GM18526 (cell line): ENCODE data around the gene ZNF860.

ENCODE experiments used
- POLR2A ChIP-seq: IDR thresholded peaks from 3 replicates; pipeline ENCODE4 v1.6.1; 2011; ENCODE audit not compliant: insufficient read length; ENCODE audit errors: extremely low read depth

ZNF860 gene

DNA sequence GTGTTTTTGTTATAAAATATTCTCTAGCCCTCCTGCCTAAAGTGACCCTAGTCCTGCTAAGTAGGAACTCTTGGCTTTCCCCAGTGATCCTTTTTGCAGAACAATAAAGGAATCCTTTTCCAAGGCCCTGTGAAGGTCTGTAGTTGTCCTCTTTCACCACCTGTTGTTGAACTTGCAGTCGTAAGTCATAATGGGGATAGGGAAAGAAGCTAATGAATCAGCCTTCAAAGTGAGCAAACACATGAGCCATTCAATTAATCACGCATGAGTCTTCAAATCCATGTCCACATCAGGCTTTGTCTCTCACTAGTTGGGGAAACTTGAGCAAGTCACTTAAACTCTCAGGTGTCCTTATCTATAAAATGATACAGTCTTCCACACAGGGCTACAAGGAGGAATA is 27.6 kb downstream of the ZNF860 start:
- TF ChIP-seq POLR2A = no peak

DNA sequence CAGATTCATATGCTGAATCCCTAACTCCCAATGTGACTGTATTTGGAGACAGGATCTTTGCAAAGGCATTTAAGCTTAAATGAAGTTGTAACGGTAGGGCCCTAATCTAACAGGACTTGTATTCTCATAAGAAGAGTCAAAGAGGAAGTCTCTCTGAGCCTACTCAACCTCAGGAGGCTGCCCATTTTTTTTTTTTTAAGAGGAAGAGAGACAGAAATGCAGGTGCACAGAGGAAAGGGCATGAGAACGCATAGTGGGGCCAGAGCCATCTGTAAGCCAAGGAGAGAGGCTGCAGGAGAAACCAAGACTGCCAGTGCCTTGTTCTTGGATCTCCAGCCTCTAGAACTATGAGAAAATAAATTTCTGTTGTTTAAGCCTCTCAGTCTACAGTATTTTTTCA is 28.4 kb downstream of the ZNF860 start:
- no peak for TF ChIP-seq POLR2A

DNA sequence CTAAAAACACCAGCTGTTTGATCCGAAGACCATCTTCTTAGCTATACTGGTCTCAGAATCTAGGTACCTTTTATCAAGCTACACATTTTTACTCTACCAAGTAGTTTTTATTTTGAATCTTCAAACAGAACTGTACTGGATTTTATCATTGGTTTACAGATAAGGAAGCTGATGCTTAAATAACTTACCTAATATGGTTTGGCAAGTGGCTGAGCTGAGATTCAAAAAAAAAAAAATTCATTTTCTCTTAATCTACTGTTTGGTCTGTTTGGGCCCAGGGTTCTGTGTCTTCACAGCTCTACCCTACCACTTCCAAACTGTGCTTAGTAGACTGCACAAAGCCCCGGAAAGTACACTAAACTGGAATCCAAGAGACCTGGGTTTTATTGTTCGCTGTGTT is 35.7 kb downstream of the ZNF860 start:
- no peak for TF ChIP-seq POLR2A

DNA sequence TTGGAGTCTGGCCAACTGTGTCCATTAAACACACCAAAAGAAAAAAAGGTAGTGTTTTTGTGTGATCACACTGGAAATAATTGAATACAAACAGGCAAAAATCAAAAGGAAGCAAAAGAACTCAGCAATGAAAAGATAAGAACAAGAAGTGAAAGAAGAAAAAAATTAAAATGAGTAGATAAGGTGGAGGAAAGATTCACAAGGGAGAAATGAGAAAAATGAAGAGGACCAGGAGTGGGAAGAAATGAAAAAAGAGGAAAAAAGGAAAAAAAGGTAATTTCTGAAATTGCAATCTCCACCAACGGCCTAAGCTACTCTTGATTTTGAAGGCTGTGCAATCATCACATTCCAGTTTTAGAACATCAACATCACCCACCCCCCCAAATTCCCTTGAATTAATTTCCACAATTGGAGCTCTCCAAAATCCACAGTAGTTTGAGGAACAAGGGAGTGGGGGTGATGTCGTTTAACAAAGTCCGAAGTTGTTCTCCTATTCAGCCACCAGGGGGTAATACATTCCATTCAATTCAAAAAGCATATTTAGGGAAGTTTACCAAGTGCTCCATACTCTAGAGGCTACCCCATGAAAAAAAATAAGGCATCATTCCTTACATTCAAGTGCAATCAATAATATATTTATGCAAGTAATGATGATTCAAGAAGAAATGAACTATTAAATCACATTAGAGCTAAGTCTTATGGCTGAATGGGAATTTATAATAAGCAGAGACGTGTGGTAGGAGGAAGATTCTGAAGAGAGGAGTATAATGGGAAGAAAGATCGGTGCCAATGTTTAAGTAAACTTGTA is 37.4 kb downstream of the ZNF860 start:
- TF ChIP-seq POLR2A = no peak

DNA sequence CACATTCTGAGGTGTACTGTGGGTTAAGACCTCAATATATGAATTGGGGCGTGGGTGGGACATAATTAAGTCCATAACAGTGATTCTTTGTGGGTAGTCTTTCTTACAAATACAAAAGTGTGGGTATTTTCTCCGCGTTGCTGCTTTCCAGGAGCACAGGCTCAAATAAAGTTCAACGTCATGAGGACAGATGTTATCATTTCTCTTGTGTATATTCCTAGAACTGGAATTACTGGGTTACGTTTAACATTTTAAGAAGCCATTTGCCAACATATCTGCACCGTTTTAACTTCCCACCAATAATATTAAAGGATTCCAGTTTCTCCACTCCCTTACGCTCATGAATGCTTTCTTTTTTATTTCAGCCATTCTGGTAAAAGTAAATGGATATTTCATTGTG is 39.6 kb downstream of the ZNF860 start:
- no peak for TF ChIP-seq POLR2A

DNA sequence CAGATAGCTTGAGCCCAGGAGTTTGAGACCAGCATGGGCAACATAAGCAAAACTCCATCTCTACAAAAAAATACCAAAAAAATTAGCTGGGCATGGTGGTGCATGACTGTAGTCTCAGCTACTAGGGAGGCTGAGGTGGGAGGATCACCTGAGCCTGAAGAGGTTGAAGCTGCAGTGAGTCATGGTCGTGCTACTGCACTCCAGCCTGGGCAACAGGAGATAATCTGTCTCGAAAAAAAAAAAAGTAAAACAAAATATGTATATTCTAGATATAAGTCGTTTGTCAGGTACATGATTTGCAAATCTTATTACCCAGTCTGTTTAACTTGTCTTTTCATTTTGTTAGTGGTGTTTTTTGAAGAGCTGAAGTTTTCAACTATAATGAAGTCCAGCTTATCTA is 40.2 kb downstream of the ZNF860 start:
- no peak for TF ChIP-seq POLR2A

DNA sequence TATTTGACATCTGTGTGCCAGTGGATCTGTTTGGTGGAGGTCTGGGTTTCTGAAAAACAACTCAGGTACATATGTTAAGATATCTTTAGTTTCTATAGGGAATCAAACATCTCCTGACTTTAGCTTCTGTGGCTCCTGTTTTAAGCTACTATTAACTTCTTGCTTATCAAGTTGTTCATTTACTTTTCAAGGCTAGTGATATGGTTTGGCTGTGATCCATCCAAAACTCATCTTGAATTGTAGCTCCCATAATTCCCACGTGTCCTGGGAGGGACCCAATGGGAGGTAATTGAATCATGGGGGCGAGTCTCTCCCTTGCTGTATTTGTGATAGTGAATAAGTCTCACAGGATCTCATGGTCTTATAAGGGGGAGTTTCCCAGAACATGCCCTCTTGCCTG is 41.4 kb downstream of the ZNF860 start:
- no peak for TF ChIP-seq POLR2A

DNA sequence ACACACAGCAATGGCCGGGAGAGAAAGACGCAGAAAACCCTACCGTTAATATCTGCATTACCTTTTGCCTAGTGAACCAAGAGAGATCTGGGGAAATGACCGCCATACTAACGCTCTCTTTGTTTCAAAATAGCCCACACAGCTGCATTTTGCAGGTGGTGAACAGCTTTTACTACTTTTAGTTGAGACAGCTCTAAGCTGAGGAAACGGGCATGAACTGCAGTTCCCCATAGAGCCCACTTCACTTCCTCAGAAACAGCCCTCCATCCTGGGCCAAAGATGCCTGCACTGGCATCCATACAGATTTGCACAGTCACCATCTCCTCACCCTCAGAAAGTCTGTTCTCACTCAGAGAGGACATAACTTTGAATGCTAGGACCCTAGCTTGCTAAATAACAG is 45.0 kb downstream of the ZNF860 start:
- TF ChIP-seq POLR2A = no peak

DNA sequence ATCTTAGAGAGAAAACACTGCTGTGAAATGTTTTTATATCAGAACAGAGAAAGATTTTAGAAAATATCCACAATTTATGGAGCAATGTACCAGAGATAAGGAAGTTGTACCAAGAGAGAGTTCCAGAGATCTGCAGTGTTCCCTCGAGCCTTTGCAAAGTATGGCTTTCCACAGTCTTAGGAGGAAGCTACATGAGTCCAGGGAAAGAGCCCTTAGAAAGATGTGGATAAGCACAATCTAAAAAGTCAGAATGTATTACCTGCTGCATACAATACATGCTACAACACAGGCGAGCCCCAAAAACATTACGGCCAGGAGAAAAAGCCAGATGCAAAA is 56.4 kb downstream of the ZNF860 start:
- no peak for TF ChIP-seq POLR2A

DNA sequence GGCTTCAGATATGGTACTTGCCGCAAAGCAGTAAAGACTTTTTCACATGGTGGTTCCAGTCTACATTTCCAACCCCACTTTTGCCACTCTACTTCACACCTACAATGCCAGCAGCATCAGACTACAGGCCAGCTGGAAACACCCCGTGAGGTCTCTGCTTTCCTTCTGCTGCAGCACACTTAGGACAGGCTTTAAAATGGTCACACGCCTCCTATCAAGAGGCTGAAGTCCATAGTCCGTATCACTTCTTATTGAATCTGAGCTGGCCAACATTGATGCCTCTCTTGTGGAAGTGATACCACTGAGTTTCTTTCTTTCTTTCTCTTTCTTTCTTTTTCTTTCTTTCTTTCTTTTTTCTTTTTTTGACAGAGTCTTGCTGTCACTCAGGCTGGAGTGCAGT is 59.8 kb downstream of the ZNF860 start:
- no peak for TF ChIP-seq POLR2A
